DMS153 treated with DMSO at 0.1 percent for 48 hours (cell line): ENCODE measurements around the gene NHLRC4.
"Not testable (repeated sequence)": the region's sequence is repeated elsewhere in the genome, so short reads cannot be mapped to it uniquely, and the experiment has no call there.

ENCODE experiments used
- DNase-seq: peaks from one replicate; lab custom pipeline; 2025; ENCODE audit not compliant: unreplicated experiment; lab: John Stamatoyannopoulos, UW

The NHLRC4 gene

DNA sequence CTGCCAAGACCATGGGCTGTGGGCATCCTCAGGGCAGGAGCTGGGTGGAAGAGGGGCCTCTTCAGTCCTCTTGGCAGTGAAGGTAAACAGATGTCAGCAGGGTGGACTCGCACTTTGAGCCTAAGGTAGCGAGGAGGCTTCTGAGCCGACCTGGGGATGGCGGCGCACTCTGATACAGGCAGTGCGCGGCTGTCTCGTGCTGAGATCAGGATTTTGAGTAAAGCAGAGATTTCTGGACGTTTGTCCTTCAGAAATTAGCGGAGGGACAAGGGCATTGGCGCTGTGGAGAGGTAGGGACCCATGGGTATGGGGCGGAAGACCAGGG is 29.9 kb downstream of the NHLRC4 start:
- no peak for DNase-seq

GRCh38 chr16:597655-598054 is 30.9 kb downstream of the NHLRC4 start:
- not testable (repeated sequence) for DNase-seq

DNA sequence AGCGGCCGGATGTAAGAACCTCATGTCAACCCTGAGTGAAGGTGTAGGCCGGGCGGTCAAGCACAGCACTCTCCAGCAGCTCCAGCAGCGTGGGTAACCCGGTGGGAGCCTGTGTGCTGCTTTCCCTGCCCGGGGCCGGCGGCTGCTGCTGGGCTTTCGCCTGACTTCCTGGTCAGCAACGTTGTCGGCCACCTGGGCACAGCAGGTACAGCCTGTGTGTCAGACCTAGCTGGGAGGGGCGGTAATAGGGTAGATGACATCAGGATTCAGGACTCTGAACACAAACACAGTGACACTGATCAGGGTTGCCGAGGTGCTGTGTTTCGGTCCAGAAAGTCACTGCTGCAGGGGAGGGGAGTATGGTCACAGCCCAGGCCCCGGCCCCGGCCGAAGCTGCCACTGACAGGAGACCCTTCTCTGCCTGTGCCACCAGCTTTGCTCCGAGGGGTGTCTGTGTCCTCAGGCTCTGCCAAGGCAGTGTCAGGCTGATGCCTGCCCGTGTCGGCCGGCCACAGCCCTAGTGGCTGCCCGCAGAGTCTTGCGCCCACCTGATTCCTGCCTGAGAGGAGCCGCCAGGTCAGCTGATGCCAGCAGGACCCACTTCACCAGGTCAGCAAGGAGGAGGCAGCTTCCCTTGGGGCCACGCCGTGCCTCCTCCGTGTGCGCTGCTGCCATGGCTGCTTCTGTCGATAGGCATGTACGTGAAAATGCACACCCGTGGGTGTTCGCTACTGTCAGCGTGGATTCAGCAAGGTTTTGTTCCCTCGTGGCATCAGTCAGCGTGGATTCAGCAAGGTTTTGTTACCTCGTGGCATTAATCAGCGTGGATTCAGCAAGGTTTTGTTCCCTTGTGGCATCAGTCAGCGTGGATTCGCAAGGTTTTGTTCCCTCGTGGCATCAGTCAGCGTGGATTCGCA is 32.3 kb downstream of the NHLRC4 start:
- DNase-seq, result no peak

DNA sequence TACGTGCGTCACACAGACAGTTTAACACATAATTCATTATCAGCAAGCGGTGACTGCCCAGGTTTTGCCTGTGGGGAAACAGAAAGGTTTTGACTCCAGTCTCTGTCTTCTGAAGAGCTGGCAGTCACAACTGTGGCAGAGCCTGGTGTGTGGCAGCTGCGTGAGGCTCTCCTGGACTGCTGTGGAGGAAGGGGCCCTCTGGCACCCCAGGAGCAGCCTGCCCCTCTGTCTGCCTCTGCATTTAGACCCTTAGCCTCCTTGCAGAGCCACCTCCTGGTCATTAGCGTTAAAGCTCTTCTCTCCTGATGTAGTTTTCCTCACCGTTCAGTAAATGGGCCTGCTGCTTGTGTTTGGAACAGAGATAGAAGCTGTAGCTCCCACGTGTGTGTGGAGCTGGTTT is 34.0 kb downstream of the NHLRC4 start:
- DNase-seq, result no peak

- no peak for DNase-seq
These were observed 37.1 kb downstream of the NHLRC4 start for GRCh38 chr16:603933-604332.

DNA sequence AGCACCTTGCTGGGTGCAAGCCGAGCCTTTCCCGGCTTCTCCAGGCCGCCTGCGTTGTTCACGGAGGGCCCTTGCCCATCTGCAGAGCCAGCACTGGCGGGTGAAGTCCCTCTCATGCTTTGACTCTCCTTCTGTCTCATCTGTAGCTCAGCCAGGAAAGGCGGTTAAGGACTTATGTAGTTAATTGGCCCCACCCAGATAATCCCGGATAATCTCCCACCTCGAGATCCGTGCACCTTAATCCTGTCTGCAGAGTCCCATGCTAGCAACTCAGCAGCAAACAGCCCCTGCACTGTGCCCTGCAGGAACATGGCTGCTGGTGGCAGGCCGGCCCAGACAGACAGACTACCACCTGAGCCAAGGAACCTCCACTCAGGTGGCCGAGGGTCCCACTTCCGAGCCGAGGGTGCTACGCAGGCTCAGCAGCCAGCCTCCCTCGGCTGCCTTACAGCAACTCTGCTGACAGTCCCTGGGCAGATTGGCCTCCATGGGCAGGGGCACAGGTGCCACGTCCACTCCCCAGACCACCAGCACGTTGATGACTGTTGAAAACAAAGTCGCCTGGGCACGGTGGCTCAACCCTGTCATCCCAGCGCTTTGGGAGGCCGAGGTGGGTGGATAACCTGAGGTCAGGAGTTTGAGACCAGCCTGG is 40.0 kb downstream of the NHLRC4 start:
- no peak for DNase-seq

DNA sequence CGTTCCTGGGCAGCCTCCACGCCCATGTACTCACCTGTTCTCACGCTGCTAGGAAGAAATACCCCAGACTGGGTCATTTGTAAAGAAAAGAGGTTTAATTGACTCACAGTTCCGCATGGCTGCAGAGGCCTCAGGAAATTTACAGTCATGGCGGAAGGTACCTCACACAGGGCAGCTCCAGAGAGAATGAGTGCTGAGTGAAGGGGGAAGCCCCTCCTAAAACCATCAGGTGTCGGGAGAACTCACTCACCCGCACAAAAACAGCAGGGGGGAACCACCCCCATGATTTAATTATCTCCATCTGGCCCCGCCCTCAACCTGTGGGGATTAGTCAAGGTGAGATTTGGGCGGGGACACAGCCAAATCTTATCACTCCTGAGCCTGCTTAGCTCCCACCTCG is 41.2 kb downstream of the NHLRC4 start:
- DNase-seq, result no peak

GRCh38 chr16:609316-609715 is 42.5 kb downstream of the NHLRC4 start:
- no peak for DNase-seq

DNA sequence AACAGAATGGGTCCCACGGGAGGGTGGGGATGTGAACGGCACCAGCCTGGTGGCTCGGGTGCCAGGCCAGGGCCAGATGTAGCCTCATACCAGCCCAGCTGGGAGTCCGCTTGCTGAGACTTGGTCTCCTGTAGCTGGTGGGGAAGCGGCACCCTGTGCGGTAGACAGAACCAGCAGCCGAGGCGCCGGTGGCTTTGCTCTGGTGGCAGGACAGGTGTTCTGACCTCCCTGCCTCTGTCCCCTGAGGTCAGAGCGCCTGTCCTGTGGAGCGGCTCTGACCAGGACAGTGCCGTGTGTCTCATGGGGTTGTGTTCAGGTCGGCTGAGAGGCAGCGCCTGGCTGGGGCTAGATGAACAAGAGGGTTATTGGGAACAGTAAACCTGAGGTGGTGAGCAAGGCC is 43.2 kb downstream of the NHLRC4 start:
- no peak for DNase-seq

- DNase-seq, result no peak
These were observed 43.9 kb downstream of the NHLRC4 start for GRCh38 chr16:610513-611381.

DNA sequence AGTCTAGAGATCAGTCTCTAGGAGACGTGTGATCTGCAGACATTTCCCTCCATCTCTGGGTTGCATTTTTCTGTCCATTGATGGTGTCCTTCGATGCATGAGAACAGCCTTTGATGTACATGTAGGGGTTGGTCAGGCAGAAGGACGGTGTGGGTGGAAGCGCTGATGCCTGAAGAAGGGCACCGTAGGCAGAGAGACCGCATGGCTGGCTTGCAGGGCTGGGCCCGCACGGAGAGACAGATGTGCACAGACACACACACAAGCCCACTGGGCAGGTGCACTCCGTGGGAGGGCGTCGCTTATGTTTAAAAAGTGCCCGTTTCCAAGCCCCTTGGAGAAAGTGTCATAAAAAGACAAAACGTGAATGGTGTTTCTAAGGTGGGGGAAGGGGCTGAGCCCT is 48.3 kb downstream of the NHLRC4 start:
- no peak for DNase-seq

- DNase-seq, result peak; percentile 80
These were observed 50.2 kb downstream of the NHLRC4 start for GRCh38 chr16:616733-617586.

GRCh38 chr16:617855-618254 is 51.0 kb downstream of the NHLRC4 start:
- DNase-seq, result no peak
